HepG2 (cell line): Measurements from ENCODE around the gene GIMD1. TPM values are rescaled to one million over a fixed set of nuclear protein-coding genes. Genes with fewer than 3 reads are reported as not detected.

Source experiments
- ATAC-seq: fragments of 200-7000 bp; cut with Tn5 transposase; 3 replicates; pipeline ENCODE4 v1.9.1; 2020; ENCODE audit warnings: mild to moderate bottlenecking, moderate library complexity
- BruUV-seq: library from RNA; stranded (reverse); fragments of 400-500 nt; replicated peaks from 2 replicates; lab custom pipeline; 2021; lab: Mats Ljungman, UMichigan
- CTCF ChIA-PET: fragments of 300-600 bp; formaldehyde crosslinking; extraction: SDS; loops from one replicate; lab custom pipeline; 2021; ENCODE audit warnings: low total read pairs, inconsistent platforms, low intra/inter-chr PET ratio; lab: Yijun Ruan, JAX
- POLR2A ChIA-PET: fragments of 350-600 bp; sonication (Branson Sonifier 250); formaldehyde crosslinking; loops from one replicate; lab custom pipeline; 2020; ENCODE audit warnings: antibody characterized with exemption, inconsistent platforms; lab: Yijun Ruan, JAX
- DNase-seq: peaks from one replicate; pipeline ENCODE4 v3.0.0-alpha.2; 2015; ENCODE audit warnings: low spot score
- FAIRE-seq: peaks from 3 replicates; lab custom pipeline; 2011; peaks lifted over from hg19 to GRCh38; lab: Jason Lieb, UNC
- H2AFZ ChIP-seq: one replicate; pipeline ENCODE4 v1.6.1; 2011; ENCODE audit warnings: low read length, inconsistent platforms
- H3K27ac ChIP-seq: fragments of 300-600 bp; 3 replicates; pipeline ENCODE4 v1.8.0; 2011; ENCODE audit warnings: mixed run types, mild to moderate bottlenecking, mixed read lengths, low read length, inconsistent platforms; ENCODE audit not compliant: insufficient read depth; ENCODE audit errors: extremely low read length
- H3K27me3 ChIP-seq, 2 experiments: fragments of 200-600 bp in 1 of 2; 2 replicates in 1 of 2; 3 replicates in 1 of 2; pipeline versions ENCODE4 v1.6.0 to v1.8.0; 2011; ENCODE audit warnings: low read length in 2 of 2, mild to moderate bottlenecking in 2 of 2, moderate library complexity in 2 of 2, inconsistent platforms in 1 of 2; ENCODE audit not compliant: insufficient read depth in 2 of 2, control insufficient read depth in 1 of 2
- H3K36me3 ChIP-seq, 2 experiments: fragments of 200-600 bp in 1 of 2; replicated peaks in 1 of 2; 2 replicates in 1 of 2; 3 replicates in 1 of 2; pipeline versions ENCODE4 v1.5.1 to v1.8.0; 2011; ENCODE audit warnings: low read length in 2 of 2, inconsistent platforms in 1 of 2; ENCODE audit not compliant: insufficient read depth in 2 of 2, control insufficient read depth in 1 of 2
- H3K4me1 ChIP-seq: 2 replicates; pipeline ENCODE4 v1.5.1; 2012; ENCODE audit warnings: low read length, inconsistent platforms; ENCODE audit not compliant: insufficient read depth
- H3K4me2 ChIP-seq: 2 replicates; pipeline ENCODE4 v1.6.0; 2011; ENCODE audit warnings: low read depth, low read length, inconsistent platforms
- H3K4me3 ChIP-seq, 3 experiments: fragments of 200-600 bp in 1 of 3; sonication (generic), shearing (Covaris generic) in 1 of 3; replicated peaks in 1 of 3; 2 replicates each; pipeline ENCODE4 v1.5.1; 2011 to 2016; ENCODE audit warnings: low read length in 3 of 3, inconsistent platforms in 2 of 3, low read depth in 2 of 3, mild to moderate bottlenecking in 2 of 3, control low read depth in 1 of 3, mixed read lengths in 1 of 3; ENCODE audit not compliant: insufficient read depth in 1 of 3
- H3K79me2 ChIP-seq: one replicate; pipeline ENCODE4 v1.6.1; 2011; ENCODE audit warnings: low read length, inconsistent platforms; ENCODE audit not compliant: insufficient read depth
- H3K9ac ChIP-seq: 2 replicates; pipeline ENCODE4 v1.6.0; 2011; ENCODE audit warnings: mild to moderate bottlenecking, low read depth, low read length, inconsistent platforms; ENCODE audit not compliant: insufficient read depth
- H3K9me3 ChIP-seq: 2 replicates; pipeline ENCODE4 v1.5.1; 2012; ENCODE audit warnings: mild to moderate bottlenecking, low read length
- H4K20me1 ChIP-seq: 2 replicates; pipeline ENCODE4 v1.6.0; 2011; ENCODE audit warnings: inconsistent platforms, mild to moderate bottlenecking, low read length, moderate library complexity; ENCODE audit not compliant: insufficient read depth
- BCL6 ChIP-seq: IDR thresholded peaks from 2 replicates; pipeline ENCODE4 v1.6.1; 2016; ENCODE audit warnings: missing genetic modification reagents, missing compliant biosample characterization
- CEBPB ChIP-seq: IDR thresholded peaks from 2 replicates; pipeline ENCODE4 v1.6.1; 2011; ENCODE audit warnings: low read depth, low read length, improper control_type of control experiment, borderline replicate concordance
- CEBPG ChIP-seq: IDR thresholded peaks from 2 replicates; pipeline ENCODE4 v1.6.1; 2016
- EP300 ChIP-seq, 3 experiments: sonication (generic) in 1 of 3; formaldehyde crosslinking in 1 of 3; IDR thresholded peaks; 2 replicates each; pipeline versions ENCODE4 v1.5.1 to v1.6.1; 2011 to 2020; ENCODE audit warnings: low read depth in 2 of 3, low read length in 2 of 3, borderline replicate concordance in 1 of 3, improper control_type of control experiment in 1 of 3, mild to moderate bottlenecking in 1 of 3, missing genetic modification reagents in 1 of 3, moderate library complexity in 1 of 3
- FOSL1 ChIP-seq: sonication (generic); formaldehyde crosslinking; IDR thresholded peaks from 2 replicates; pipeline ENCODE4 v1.9.0; 2021; ENCODE audit warnings: missing genetic modification reagents, borderline replicate concordance
- FOSL2 ChIP-seq: sonication (generic); formaldehyde crosslinking; IDR thresholded peaks from 2 replicates; pipeline ENCODE4 v1.4.0; 2020; ENCODE audit warnings: missing genetic modification reagents
- FOXA3 ChIP-seq: IDR thresholded peaks from 2 replicates; pipeline ENCODE4 v1.6.1; 2016; ENCODE audit warnings: missing genetic modification reagents, missing compliant biosample characterization
- FOXK1 ChIP-seq: sonication (generic); formaldehyde crosslinking; IDR thresholded peaks from 2 replicates; pipeline ENCODE4 v1.4.0; 2020; ENCODE audit warnings: low read depth, missing genetic modification reagents, borderline replicate concordance
- GABPB1 ChIP-seq: IDR thresholded peaks from 2 replicates; pipeline ENCODE4 v1.6.1; 2016; ENCODE audit warnings: mild to moderate bottlenecking, missing genetic modification reagents, moderate library complexity, missing compliant biosample characterization
- HNF1B ChIP-seq: sonication (generic); formaldehyde crosslinking; IDR thresholded peaks from 2 replicates; pipeline ENCODE4 v1.5.1; 2020; ENCODE audit warnings: mild to moderate bottlenecking, moderate library complexity, missing genetic modification reagents
- HNRNPH1 ChIP-seq: fragments of 200-400 bp; formaldehyde crosslinking; optimal IDR thresholded peaks from 2 replicates; pipeline ENCODE3; 2017; ENCODE audit warnings: mild to moderate bottlenecking, low read depth, low read length
- HOXA9 ChIP-seq: sonication (generic); formaldehyde crosslinking; IDR thresholded peaks from 2 replicates; pipeline ENCODE4 v1.8.1; 2022; ENCODE audit warnings: missing genetic modification reagents, mild to moderate bottlenecking, moderate library complexity, borderline replicate concordance
- JUND ChIP-seq: sonication (generic); formaldehyde crosslinking; IDR thresholded peaks from 2 replicates; pipeline ENCODE4 v1.8.0; 2022; ENCODE audit warnings: mild to moderate bottlenecking, missing genetic modification reagents
- NFIC ChIP-seq: IDR thresholded peaks from 2 replicates; pipeline ENCODE4 v1.6.1; 2012; ENCODE audit warnings: mild to moderate bottlenecking, low read length, inconsistent platforms
- NR2C2 ChIP-seq: sonication (generic); formaldehyde crosslinking; IDR thresholded peaks from 2 replicates; pipeline ENCODE4 v1.4.0; 2020; ENCODE audit warnings: missing genetic modification reagents, mild to moderate bottlenecking, moderate library complexity, borderline replicate concordance
- PBX3 ChIP-seq: sonication (generic); formaldehyde crosslinking; IDR thresholded peaks from 2 replicates; pipeline ENCODE4 v1.8.1; 2023; ENCODE audit warnings: missing genetic modification reagents, inconsistent platforms, borderline replicate concordance
- TARDBP ChIP-seq: sonication (generic); formaldehyde crosslinking; IDR thresholded peaks from 2 replicates; pipeline ENCODE4 v1.8.0; 2022; ENCODE audit warnings: mild to moderate bottlenecking, missing genetic modification reagents
- XBP1 ChIP-seq: sonication (generic); formaldehyde crosslinking; IDR thresholded peaks from 2 replicates; pipeline ENCODE4 v1.5.0; 2020; ENCODE audit warnings: missing genetic modification reagents
- ZFP37 ChIP-seq: sonication (generic); formaldehyde crosslinking; IDR thresholded peaks from 2 replicates; pipeline ENCODE4 v1.4.0; 2020; ENCODE audit warnings: missing genetic modification reagents, borderline replicate concordance
- ZNF207 ChIP-seq: fragments of 450-650 bp; IDR thresholded peaks from 2 replicates; pipeline ENCODE4 v1.6.1; 2016; ENCODE audit warnings: antibody characterized with exemption, borderline replicate concordance
- ZNF263 ChIP-seq: sonication (generic); formaldehyde crosslinking; IDR thresholded peaks from 2 replicates; pipeline ENCODE4 v1.4.0; 2020; ENCODE audit warnings: missing genetic modification reagents
- ZNF296 ChIP-seq: sonication (generic); formaldehyde crosslinking; conservative IDR thresholded peaks from 2 replicates; pipeline ENCODE4 v1.5.0; 2020; ENCODE audit warnings: mild to moderate bottlenecking, missing genetic modification reagents
- ZNF331 ChIP-seq: sonication (generic); formaldehyde crosslinking; IDR thresholded peaks from 2 replicates; pipeline ENCODE4 v1.4.0; 2020; ENCODE audit warnings: missing genetic modification reagents
- ZNF468 ChIP-seq: sonication (generic); formaldehyde crosslinking; IDR thresholded peaks from 2 replicates; pipeline ENCODE4 v1.8.0; 2022; ENCODE audit warnings: mild to moderate bottlenecking, moderate library complexity, missing genetic modification reagents
- ZNF577 ChIP-seq: sonication (generic); formaldehyde crosslinking; IDR thresholded peaks from 2 replicates; pipeline ENCODE4 v1.4.0; 2020; ENCODE audit warnings: mild to moderate bottlenecking, low read depth, missing genetic modification reagents, borderline replicate concordance
- WGBS: methylation state at CpG from one replicate; pipeline ENCODE4 v1.1.6; 2017; ENCODE audit warnings: low lambda C conversion rate; 5-methylcytosine and 5-hydroxymethylcytosine counted together
- in situ Hi-C: cut with HindIII; loops from 2 replicates; pipeline ENCODE4 v1.10.0; 2017; ENCODE audit warnings: low pct_unique_long_range_greater_than_20kb; ENCODE audit not compliant: extremely low pct_ligation_motif_present
- intact Hi-C: fragments of 100-400 bp; cut with micrococcal nuclease; formaldehyde crosslinking; loops from one replicate; pipeline ENCODE4 v1.10.0; 2022; ENCODE audit not compliant: unreplicated experiment
- polyA plus RNA-seq, 8 experiments: library from polyadenylated mRNA; depleted of rRNA in 3 of 8; stranded (reverse) in 7 of 8; unstranded in 1 of 8; fragments of >200 nt; fragmentation: Illumina TruSeq in 4 of 8; extraction: Trizol in 4 of 8; gene quantifications; 2 replicates each; pipeline versions ENCODE4 v1.2.1 to v1.2.3, GENCODE V29; 2011 to 2016; ENCODE audit warnings: low read depth in 4 of 8, missing spikeins in 1 of 8, mixed read lengths in 1 of 8; ENCODE audit not compliant: insufficient read depth in 1 of 8
- total RNA-seq, 5 experiments: library from RNA; depleted of rRNA; stranded (reverse); fragments of >200 nt; fragmentation: Illumina TruSeq; extraction: Trizol; gene quantifications; 2 replicates each; pipeline ENCODE4 v1.2.3, GENCODE V29; 2016; ENCODE audit warnings: low read depth in 1 of 5

GIMD1 gene
- total and polyA plus RNA-seq, 2 of the 13 experiments (the other 11 are each of a cell fraction or from before 2014, with no cell fraction given), result not detected

- CTCF ChIA-PET, result no interaction called here
- intact Hi-C loops, result loop anchor here (1.0 to 5.0 kb wide), 3 partner anchors 48 to 442 kb away; partner anchors contain the start of genes AIMP1 and TBCK
- H3K79me2 ChIP-seq, result no peaks in the 10 kb centered on the region
- FAIRE-seq (no peak), DNase-seq (peak; percentile 89), ATAC-seq (peak; percentile 97)
- H4K20me1 ChIP-seq, result no peaks in the 10 kb centered on the region
- no peaks in the 10 kb centered on the region for H3K9me3 ChIP-seq
- no peak overlapping the region for H2AFZ ChIP-seq
- no peaks in the 10 kb centered on the region for H3K27me3 ChIP-seq
- no peak overlapping the region for H3K27ac ChIP-seq
- H3K4me2 ChIP-seq, result no peak overlapping the region
- WGBS, result 93% methylated on average over 1 of the region's 1 CpG
- H3K4me1 ChIP-seq, result peaks cover 19% of the 10 kb centered on the region
- no peak overlapping the region for H3K4me3 ChIP-seq
- H3K36me3 ChIP-seq, result no peaks in the 10 kb centered on the region
- POLR2A ChIA-PET, result interaction anchor here (0.9 to 1.8 kb wide), 5 partner anchors 15 to 107 kb away, joined by 3 to 7 read pairs (median 4); partner anchors contain the start of genes AIMP1 and TBCK
- BruUV-seq, result no TSS peak
- no peak overlapping the region for H3K9ac ChIP-seq
- in situ Hi-C loops, result loop anchor here (5.0 to 25.0 kb wide), 2 partner anchors 137 to 447 kb away; no protein-coding TSS in a partner anchor
- peak; percentile 12; the same call in 1 of the 2 replicates for TF ChIP-seq FOXA3 (CRISPR knock-in tag)
- TF ChIP-seq FOSL1 (CRISPR knock-in tag), result peak; percentile 70; the same call in 1 of the 2 replicates
- no peak for TF ChIP-seq NR2C2 (CRISPR knock-in tag)
- peak; percentile 85 for TF ChIP-seq FOSL2 (CRISPR knock-in tag)
- no peak for TF ChIP-seq JUND (CRISPR knock-in tag)
- TF ChIP-seq NFIC, result peak; percentile 42; the same call in 1 of the 2 replicates
- no peak for TF ChIP-seq HNRNPH1
- TF ChIP-seq CEBPB, result peak; percentile 71
- peak in 1 of 2 experiments; percentile 51; a peak in 1 of 4 replicates for TF ChIP-seq EP300 (IDR thresholded peaks at IDR 0.05; ENCODE audit: low read depth in 2 of 2, low read length in 2 of 2)
- no peak for TF ChIP-seq EP300 (CRISPR knock-in tag; IDR thresholded peaks at IDR 0.05; ENCODE audit: borderline replicate concordance)
- no peak for TF ChIP-seq ZNF331
- no peak for TF ChIP-seq XBP1 (CRISPR knock-in tag)
- no peak for TF ChIP-seq PBX3
- peak; percentile 47; the same call in 1 of the 2 replicates for TF ChIP-seq CEBPG (CRISPR knock-in tag)
- TF ChIP-seq HOXA9 (CRISPR knock-in tag), result no peak
- no peak for TF ChIP-seq ZNF577 (CRISPR knock-in tag)
- TF ChIP-seq FOXK1 (CRISPR knock-in tag), result 0 out of 2 replicates have a peak, but pooled peaks have one; percentile 16
- no peak for TF ChIP-seq ZNF207
- no peak for TF ChIP-seq ZNF468 (CRISPR knock-in tag)
- TF ChIP-seq TARDBP (CRISPR knock-in tag), result no peak
- TF ChIP-seq HNF1B (CRISPR knock-in tag), result no peak
- TF ChIP-seq ZNF296 (CRISPR knock-in tag), result no peak
- peak; percentile 99 for TF ChIP-seq BCL6 (CRISPR knock-in tag)
- TF ChIP-seq GABPB1, result no peak
- no peak for TF ChIP-seq ZFP37 (CRISPR knock-in tag)
- TF ChIP-seq ZNF263, result no peak
These were observed 3.0 kb downstream of the GIMD1 start for GRCh38 chr4:106365613-106366012.
